NB4 (cell line): ENCODE data around the gene GNB2.

ENCODE experiments used
- CTCF ChIP-seq: IDR thresholded peaks from one replicate; pipeline ENCODE4 v1.5.1; 2012; ENCODE audit warnings: low read depth, low read length
- MAX ChIP-seq: IDR thresholded peaks from 2 replicates; pipeline ENCODE4 v1.6.1; 2011; ENCODE audit warnings: low read depth, low read length
- POLR2A ChIP-seq: IDR thresholded peaks from 2 replicates; pipeline ENCODE4 v1.6.1; 2011; ENCODE audit warnings: mild to moderate bottlenecking; ENCODE audit not compliant: insufficient read length; ENCODE audit errors: extremely low read depth

GRCh38 chr7:100720671-100721504, 47.3 kb downstream of the GNB2 start:
- no peak for TF ChIP-seq CTCF
- TF ChIP-seq MAX, result no peak
- no peak for TF ChIP-seq POLR2A
